GM18951 (cell line): ENCODE measurements around the gene SRPK2.

Source experiments
- POLR2A ChIP-seq: IDR thresholded peaks from 4 replicates; pipeline ENCODE4 v1.6.1; 2011; ENCODE audit warnings: mild to moderate bottlenecking; ENCODE audit not compliant: insufficient read length, insufficient read depth; ENCODE audit errors: extremely low read depth
- in situ Hi-C: fragments of 300-500 bp; cut with MboI; formaldehyde crosslinking; loops from one replicate; pipeline ENCODE4 v1.12.0; 2022; ENCODE audit warnings: low sequenced_read_pairs, mixed read lengths, inconsistent platforms; ENCODE audit not compliant: unreplicated experiment

The SRPK2 gene

DNA sequence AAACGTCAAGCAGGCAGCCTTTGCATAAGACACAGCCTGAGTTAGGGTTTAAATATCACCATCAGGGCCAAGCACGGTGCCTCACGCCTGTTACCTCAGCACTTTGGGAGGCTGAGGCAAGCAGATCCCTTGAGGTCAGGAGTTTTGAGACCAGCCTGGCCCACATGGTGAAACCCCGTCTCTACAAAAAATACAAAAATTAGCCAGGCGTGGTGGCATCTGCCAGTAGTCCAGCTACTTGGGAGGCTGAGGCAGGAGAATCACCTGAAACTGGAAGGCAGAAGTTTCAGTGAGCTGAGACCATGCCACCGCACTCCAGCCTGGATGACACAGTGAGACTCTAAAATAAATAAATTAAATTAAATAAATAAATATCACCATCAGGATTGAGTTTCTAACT, 33.0 kb downstream of the SRPK2 start:
- no peak for TF ChIP-seq POLR2A
- in situ Hi-C loops = no loop called here

DNA sequence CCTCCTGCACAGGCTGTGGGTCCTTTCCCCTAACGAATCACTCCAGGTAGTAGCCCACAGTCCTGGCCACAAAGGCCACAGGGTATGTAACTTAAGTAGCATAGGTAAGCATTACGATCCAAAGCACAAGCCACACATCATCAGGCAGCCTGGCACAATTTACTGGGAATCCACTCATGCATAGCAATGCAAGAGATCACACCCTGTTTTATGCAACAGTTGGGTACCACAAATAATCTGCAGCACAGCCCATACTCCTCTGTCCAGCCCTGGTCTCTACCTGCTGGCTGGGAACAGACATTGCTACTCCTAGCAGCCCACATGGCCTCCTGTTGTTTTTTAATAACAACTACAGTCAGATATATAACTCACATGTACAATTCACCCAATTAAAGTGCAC, 34.3 kb downstream of the SRPK2 start:
- in situ Hi-C loops = no loop called here
- TF ChIP-seq POLR2A = no peak

DNA sequence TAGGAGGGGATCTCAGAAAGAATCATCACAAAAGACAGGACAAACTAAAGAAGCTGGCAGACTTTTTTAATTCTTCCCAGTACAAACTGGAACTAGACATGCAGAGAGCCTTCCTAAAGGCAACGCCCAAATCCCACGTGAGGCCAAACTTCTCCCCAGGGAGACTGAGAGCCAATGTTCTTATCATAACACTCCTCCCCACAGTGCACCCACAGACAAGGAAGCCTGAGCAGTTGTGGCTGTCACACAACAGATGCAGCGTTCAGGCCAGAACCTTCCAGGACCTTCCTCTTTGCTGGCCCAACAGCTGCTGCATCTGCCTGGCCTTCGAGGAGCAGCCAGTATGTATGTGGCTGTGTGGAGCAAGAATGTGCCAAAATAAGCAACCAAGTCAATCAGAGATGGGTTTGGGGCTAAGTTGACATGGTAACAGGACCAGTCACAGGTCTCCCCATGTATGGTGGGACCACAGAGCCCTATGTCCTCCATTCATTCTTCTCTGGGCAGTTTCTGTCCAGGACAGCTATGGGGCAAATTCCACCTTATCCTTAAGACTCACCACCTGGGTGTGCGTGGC, 34.9 kb downstream of the SRPK2 start:
- in situ Hi-C loops = no loop called here
- no peak for TF ChIP-seq POLR2A

DNA sequence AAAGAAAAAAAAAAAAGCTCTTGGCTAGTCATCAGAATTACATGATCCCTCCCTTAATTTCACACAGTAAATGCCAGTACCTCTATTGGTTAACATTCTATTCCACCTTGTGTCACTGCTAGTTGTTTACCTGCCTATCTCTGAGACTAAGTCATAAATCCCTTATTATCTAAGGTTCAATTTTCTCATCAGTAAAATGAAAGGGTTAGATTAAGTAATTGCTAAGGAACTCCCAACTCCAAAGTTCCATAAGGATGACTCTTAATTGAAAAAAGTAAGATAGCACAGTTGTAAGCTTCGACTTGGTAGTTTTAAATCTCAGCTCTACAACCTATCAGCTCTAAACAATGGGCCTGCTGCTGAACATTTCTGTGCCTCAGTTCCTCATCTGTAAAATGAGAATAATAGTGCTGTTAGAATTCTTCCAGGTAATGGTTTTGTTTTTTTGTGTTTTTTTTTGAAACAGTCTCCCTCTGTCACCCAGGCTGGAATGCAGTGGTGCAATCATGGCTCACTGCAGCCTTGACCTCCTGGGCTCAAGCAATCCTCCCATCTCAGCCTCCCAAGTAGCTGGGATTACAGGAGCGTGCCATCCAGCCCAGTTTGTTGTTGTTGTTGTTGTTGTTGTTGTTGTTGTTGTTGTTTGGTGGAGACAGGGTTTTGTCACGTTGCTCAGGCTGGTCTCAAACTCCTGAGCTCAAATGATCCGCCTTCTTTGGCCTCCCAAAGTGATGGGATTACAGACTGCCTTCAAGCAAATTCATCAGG, 35.6 kb downstream of the SRPK2 start:
- in situ Hi-C loops = no loop called here
- no peak for TF ChIP-seq POLR2A

GRCh38 chr7:105352018-105352612, 36.6 kb downstream of the SRPK2 start:
- in situ Hi-C loops = no loop called here
- TF ChIP-seq POLR2A = no peak

DNA sequence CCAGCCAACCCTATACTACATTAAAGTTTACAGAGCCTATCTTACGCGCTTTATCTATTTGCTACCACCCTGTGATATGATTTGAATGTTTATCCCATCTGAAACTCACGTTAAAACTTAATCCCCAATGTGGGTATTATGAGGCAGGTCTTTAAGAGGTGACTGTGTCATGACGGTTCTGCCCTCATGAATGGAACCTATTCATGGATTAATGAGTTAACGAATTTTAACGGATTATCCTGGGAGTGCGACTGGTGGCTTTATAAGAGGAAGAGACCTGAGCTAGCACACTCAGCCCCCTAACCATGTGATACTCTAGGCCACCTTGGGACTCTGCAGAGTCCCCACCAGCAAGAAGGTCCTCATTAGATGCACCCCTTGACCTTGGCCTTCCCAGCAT, 37.8 kb downstream of the SRPK2 start:
- in situ Hi-C loops = no loop called here

GRCh38 chr7:105348177-105348576, 40.5 kb downstream of the SRPK2 start:
- in situ Hi-C loops = loop anchor here (25.0 kb wide), 1 partner anchor 211 kb away; no protein-coding TSS in a partner anchor

More for the DNA sequence above, 37.8 kb downstream of the SRPK2 start:
- no peak for TF ChIP-seq POLR2A

DNA sequence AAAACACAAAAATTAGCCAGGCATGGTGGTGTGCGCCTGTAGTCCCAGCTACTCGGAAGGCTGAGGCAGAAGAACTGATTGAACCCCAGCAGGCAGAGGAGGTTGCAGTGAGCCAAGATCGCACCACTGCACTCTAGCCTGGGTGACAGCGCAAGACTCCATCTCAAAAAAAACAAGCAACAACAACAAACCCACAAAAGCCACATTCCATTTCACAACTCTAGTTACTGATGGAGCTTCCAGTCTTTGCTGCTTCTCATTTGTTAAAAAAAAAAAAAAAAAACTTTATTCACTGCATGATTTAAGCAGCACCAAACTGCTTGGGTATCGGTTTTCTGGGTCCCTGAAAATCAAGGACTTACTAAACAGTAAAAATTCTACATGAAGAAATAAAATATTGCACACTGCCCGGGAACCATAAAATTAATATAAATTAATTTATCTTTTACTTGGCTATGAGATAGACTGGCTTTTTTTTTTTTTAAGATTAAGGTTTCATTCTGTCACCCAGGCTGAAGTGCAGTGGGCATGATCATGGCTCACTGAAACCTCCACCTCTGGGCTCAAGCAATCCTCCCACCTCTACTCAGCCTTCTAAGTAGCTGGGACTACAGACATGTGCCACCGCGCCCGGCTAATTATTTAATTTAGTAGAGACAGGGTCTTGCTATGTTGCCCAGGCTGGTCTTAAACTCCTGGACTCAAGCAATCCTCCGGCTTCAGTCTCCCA, 42.0 kb downstream of the SRPK2 start:
- no peak for TF ChIP-seq POLR2A
- in situ Hi-C loops = loop anchor here (25.0 kb wide), 1 partner anchor 209 kb away; no protein-coding TSS in a partner anchor

DNA sequence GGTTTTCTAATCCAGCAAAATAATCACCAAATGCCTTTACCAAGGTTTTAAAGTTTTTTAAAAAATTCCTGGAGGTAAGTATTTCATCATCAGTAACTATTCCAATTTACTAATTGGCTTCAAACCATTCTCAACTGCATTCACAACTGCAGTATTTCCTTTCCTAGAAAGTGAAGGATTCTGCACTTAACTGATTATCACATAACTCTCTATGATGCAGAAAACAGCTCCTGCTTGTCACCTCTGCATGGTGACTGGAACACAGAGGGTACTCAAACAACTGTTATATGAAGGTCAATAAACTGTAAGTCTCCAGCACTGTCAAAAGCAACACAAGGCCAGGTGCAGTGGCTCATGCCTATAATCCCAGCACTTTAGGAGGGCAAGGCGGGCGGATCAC, 42.6 kb downstream of the SRPK2 start:
- no peak for TF ChIP-seq POLR2A
- in situ Hi-C loops = loop anchor here (25.0 kb wide), 1 partner anchor 209 kb away; no protein-coding TSS in a partner anchor

DNA sequence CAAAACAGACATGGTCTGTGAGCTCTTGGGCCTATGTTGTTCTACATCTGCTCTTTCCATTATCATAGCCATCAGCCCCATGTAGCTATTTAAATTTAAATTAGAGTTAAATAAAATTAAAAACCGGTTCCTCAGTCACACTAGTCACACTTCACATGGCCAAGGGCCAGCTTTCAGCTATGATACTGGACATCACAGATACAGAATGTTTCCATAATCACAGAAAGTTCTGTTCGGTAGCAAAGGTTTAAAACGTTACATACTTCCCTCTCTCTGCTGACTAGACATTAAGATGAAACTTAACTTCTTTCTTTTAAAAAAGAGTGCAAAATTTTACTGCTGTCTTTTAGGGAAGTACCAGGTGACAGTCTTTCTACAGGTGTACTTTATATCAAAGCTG, 43.0 kb downstream of the SRPK2 start:
- no peak for TF ChIP-seq POLR2A
- in situ Hi-C loops = loop anchor here (25.0 kb wide), 1 partner anchor 208 kb away; no protein-coding TSS in a partner anchor

DNA sequence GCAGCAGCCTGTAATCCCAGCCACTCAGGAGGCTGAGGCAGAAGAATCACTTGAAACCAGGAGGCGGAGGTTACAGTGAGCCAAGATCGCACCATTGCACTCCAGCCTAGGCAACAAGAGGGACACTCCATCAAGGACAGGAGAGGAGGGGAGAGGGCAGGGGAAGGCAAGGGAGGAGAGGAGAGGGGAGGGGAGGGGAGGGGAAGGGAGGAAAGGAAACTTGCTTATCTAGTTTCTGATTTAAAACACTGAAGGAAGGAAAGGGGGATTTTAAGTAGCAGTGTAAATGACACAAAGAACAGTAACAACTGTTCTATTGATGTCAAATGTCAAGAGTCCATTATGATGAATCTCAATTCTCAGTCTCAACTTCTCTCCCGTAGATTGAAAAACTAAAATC, 43.7 kb downstream of the SRPK2 start:
- in situ Hi-C loops = loop anchor here (25.0 kb wide), 1 partner anchor 208 kb away; no protein-coding TSS in a partner anchor
- TF ChIP-seq POLR2A = no peak

DNA sequence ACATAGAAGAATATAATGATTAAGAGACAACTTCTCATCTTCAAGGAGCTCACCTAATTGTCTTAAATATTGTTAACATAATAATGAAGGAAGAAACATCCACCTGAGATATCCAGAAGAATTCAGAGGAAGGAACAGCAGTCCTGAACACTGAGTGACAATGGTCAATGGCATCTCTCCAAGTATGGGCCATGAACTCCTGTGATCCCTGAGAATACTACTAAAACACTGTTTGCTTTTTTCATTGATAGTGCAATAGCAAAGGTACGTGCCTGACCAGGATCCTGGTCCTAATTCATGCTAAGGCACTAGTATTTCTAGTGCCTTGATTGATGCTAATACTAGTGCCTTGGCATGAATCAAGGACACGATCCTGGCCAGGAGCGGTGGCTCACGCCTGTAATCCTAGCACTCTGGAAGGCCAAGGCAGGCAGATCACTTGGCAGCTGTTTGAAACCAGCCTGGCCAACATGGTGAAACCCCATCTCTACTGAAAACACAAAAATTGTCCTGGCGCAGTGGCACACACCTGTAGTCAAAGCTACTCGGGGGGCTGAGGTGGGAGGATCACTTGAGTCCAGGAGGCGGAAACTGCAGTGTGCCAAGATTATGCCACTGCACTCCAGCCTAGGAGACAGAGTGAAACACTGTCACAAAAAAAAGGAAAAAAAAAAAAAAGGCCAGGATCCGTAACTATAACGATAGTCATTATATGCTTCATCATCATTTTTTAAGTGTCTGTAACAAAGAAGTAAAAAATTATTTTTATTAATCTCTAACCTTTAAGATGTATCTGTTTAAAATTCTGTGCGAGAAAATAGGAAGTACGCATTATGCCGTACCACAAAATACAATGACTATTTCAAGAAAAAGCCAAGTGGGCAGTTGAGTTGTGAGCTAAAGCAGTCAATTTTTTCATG, 49.1 kb downstream of the SRPK2 start:
- in situ Hi-C loops = loop anchor here (25.0 kb wide), 1 partner anchor 202 kb away; no protein-coding TSS in a partner anchor

More for the DNA sequence above, 49.1 kb downstream of the SRPK2 start:
- TF ChIP-seq POLR2A = no peak
